ENCODE measurements around the gene TGFB3. TPM values are rescaled to one million over a fixed set of nuclear protein-coding genes. Genes with fewer than 3 reads are reported as not detected.

Gene TGFB3
- total RNA-seq, 6 donors from 2014 or later: 6.5 to 28.6 (median 12.3) TPM

GRCh38 chr14:75996488-75996887 lies 14.7 kb upstream of the TGFB3 start:
- no peak overlapping the region for H3K4me3 ChIP-seq
- TF ChIP-seq POLR2AphosphoS5 (IDR thresholded peaks at IDR 0.05) (no peak), CTCF (IDR thresholded peaks at IDR 0.05) (no peak), EP300 (IDR thresholded peaks at IDR 0.05) (no peak), POLR2A (IDR thresholded peaks at IDR 0.05) (no peak)
- no peaks in the 10 kb centered on the region for H3K4me1 ChIP-seq
- H3K27me3 ChIP-seq: no peaks in the 10 kb centered on the region
- no peaks in the 10 kb centered on the region for H3K9me3 ChIP-seq
- peaks cover 0 to 42% (median 9%) of the 10 kb centered on the region in 4 donors for H3K36me3 ChIP-seq
- 67 to 77% methylated on average over 1 of the region's 1 CpG for WGBS, 2 donors
- peak overlapping the region in 1 of 4 donors; percentile 41 for H3K27ac ChIP-seq
- DNase-seq (no peak), ATAC-seq (ENCODE audit: low FRiP score in 2 of 2) (no peak)

- Histone ChIP-seq H3K4me3 (no peak overlapping the region), H3K4me1 (no peaks in the 10 kb centered on the region), H3K27ac (peak overlapping the region; percentile 41 to 56 (median 54)), H3K9me3 (no peaks in the 10 kb centered on the region), H3K36me3 (peaks cover 0 to 35% (median 8%) of the 10 kb centered on the region in 4 donors), H3K27me3 (no peaks in the 10 kb centered on the region)
- whole genome bisulfite sequencing, 2 donors: 70 to 72% methylated on average over 17 of the region's 17 CpGs
- TF ChIP-seq POLR2AphosphoS5 (IDR thresholded peaks at IDR 0.05): peak; percentile 21 to 55
- no peak for TF ChIP-seq CTCF (IDR thresholded peaks at IDR 0.05)
- TF ChIP-seq POLR2A (IDR thresholded peaks at IDR 0.05): no peak
- TF ChIP-seq EP300 (IDR thresholded peaks at IDR 0.05): peak in 2 of 4 donors; percentile 18 to 19
- ATAC-seq (ENCODE audit: low FRiP score in 2 of 2) (peak; percentile 74 to 89), DNase-seq (peak in 1 of 2 donors; percentile 60)
Measured at GRCh38 chr14:75995372-75996041, 13.7 kb upstream of the TGFB3 start.

DNA sequence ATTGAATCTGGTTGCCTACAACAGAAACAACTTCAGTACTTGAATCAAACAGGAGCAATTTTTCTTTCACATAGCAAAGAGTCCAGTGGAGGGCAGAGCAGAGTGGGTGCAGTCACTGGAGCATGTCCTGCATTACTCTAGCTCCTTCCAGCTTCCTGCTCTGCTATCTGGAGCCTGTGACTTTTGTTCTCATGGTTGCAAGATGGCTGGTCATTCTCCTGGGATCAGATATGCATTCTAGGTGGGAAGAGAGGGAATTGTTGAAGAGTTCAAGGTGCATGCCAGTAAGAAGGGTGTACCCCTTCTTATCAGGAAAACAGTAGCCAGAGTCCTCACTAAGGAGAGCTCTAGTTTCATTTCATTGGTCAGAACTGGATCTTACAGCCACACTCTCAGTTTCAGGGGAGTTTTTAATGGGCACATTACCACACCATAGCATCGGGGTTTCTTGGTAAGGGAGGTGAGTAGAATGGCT lies 11.8 kb upstream of the TGFB3 start:
- Histone ChIP-seq H3K9me3 (no peaks in the 10 kb centered on the region), H3K4me1 (peaks cover 0 to 6% (median 2%) of the 10 kb centered on the region in 4 donors), H3K4me3 (no peak overlapping the region), H3K36me3 (peaks cover 0 to 27% (median 5%) of the 10 kb centered on the region in 4 donors), H3K27me3 (no peaks in the 10 kb centered on the region), H3K27ac (no peak overlapping the region)
- DNase-seq (no peak), ATAC-seq (ENCODE audit: low FRiP score in 2 of 2) (no peak)
- TF ChIP-seq POLR2AphosphoS5 (IDR thresholded peaks at IDR 0.05): no peak
- no peak for TF ChIP-seq EP300 (IDR thresholded peaks at IDR 0.05)
- no peak for TF ChIP-seq POLR2A (IDR thresholded peaks at IDR 0.05)
- no peak for TF ChIP-seq CTCF (IDR thresholded peaks at IDR 0.05)
- 74 to 87% methylated on average over 1 of the region's 1 CpG for WGBS, 2 donors

DNA sequence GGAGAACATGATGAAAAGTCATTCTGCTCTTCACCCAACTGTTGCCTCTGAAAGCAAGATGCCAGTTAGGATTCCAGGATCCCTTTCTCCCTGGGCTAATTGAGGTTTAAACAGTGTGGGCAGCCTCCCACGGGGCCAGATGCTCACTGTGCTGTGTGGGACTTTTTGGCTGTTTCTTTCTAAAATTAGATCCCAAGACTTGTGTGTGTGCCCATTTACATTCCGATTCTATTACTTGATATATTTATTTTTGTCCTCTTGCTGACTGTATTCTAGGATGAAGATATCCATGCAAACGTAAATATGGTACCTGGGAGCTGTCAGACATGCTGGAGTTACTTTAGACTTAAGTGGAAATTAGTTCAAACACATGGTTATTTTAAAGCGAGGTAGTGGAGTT lies 10.0 kb upstream of the TGFB3 start:
- ATAC-seq (ENCODE audit: low FRiP score in 2 of 2): no peak
- 73 to 84% methylated on average over 4 of the region's 4 CpGs for WGBS, 2 donors

More for the DNA sequence above, 10.0 kb upstream of the TGFB3 start:
- peaks cover 2 to 12% (median 8%) of the 10 kb centered on the region in 4 donors for H3K4me1 ChIP-seq
- no peak overlapping the region for H3K27ac ChIP-seq
- no peaks in the 10 kb centered on the region for H3K27me3 ChIP-seq
- peaks cover 0 to 12% (median 0%) of the 10 kb centered on the region in 4 donors for H3K36me3 ChIP-seq
- no peak overlapping the region for H3K4me3 ChIP-seq
- H3K9me3 ChIP-seq: no peaks in the 10 kb centered on the region
- TF ChIP-seq POLR2A (IDR thresholded peaks at IDR 0.05) (no peak), EP300 (IDR thresholded peaks at IDR 0.05) (no peak), POLR2AphosphoS5 (IDR thresholded peaks at IDR 0.05) (no peak), CTCF (IDR thresholded peaks at IDR 0.05) (no peak)
- no peak for DNase-seq

Measured in upper lobe of left lung (tissue), 6 donors.